Peyer's patch (tissue), 4 donors: Measurements from ENCODE around the gene IFT20.

Source experiments
- POLR2A ChIP-seq, 2 donors: fragments of 450-650 bp; IDR thresholded peaks; one replicate each; pipeline ENCODE4 v1.5.1; 2017; ENCODE audit warnings: antibody characterized with exemption in 2 of 2, mild to moderate bottlenecking in 2 of 2, moderate library complexity in 2 of 2
- TF ChIP-seq, protein P1 (sequence below), 6 experiments: fragments of 450-650 bp in 4 of 6; fragments of 200-600 bp in 2 of 6; sonication (generic) in 1 of 6; IDR thresholded peaks; one replicate each; pipeline ENCODE4 v1.5.1; 2017 to 2019; ENCODE audit warnings: antibody characterized with exemption in 6 of 6, mild to moderate bottlenecking in 3 of 6, moderate library complexity in 1 of 6

GRCh38 chr17:28368306-28368831, 33.1 kb upstream of the IFT20 start:
- TF ChIP-seq, protein P1, sequence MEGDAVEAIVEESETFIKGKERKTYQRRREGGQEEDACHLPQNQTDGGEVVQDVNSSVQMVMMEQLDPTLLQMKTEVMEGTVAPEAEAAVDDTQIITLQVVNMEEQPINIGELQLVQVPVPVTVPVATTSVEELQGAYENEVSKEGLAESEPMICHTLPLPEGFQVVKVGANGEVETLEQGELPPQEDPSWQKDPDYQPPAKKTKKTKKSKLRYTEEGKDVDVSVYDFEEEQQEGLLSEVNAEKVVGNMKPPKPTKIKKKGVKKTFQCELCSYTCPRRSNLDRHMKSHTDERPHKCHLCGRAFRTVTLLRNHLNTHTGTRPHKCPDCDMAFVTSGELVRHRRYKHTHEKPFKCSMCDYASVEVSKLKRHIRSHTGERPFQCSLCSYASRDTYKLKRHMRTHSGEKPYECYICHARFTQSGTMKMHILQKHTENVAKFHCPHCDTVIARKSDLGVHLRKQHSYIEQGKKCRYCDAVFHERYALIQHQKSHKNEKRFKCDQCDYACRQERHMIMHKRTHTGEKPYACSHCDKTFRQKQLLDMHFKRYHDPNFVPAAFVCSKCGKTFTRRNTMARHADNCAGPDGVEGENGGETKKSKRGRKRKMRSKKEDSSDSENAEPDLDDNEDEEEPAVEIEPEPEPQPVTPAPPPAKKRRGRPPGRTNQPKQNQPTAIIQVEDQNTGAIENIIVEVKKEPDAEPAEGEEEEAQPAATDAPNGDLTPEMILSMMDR (IDR thresholded peaks at IDR 0.05) = no peak
- no peak for TF ChIP-seq POLR2A (IDR thresholded peaks at IDR 0.05)
